Lung (tissue), 12 donors: ENCODE data around the gene SMIM7. TPM values are rescaled to one million over a fixed set of nuclear protein-coding genes. Genes with fewer than 3 reads are reported as not detected.

Experiments
- ATAC-seq: fragments of 200-7000 bp; cut with Tn5 transposase; one replicate; pipeline ENCODE4 v1.9.1; 2020; ENCODE audit warnings: moderate number of reproducible peaks; ENCODE audit not compliant: insufficient read depth, low FRiP score
- DNase-seq, 3 donors: peaks; one replicate each; pipeline ENCODE4 v3.0.0-alpha.2; 2013 to 2017
- H3K27ac ChIP-seq, 2 donors: one replicate each; pipeline ENCODE4 v1.5.1; 2013; ENCODE audit warnings: mild to moderate bottlenecking in 2 of 2, moderate library complexity in 2 of 2, control low read depth in 1 of 2, inconsistent platforms in 1 of 2, low read depth in 1 of 2, low read length in 1 of 2
- H3K27me3 ChIP-seq, 3 donors: one replicate each; pipeline ENCODE4 v1.5.1; 2013; ENCODE audit warnings: low read length in 2 of 3; ENCODE audit not compliant: control insufficient read depth in 3 of 3, insufficient read depth in 3 of 3
- H3K36me3 ChIP-seq, 4 donors: one replicate each; pipeline ENCODE4 v1.5.1; 2013; ENCODE audit warnings: low read length in 4 of 4, mild to moderate bottlenecking in 1 of 4, moderate library complexity in 1 of 4; ENCODE audit not compliant: control insufficient read depth in 4 of 4, insufficient read depth in 4 of 4
- H3K4me1 ChIP-seq, 5 donors: one replicate each; pipeline ENCODE4 v1.5.1; 2013; ENCODE audit warnings: low read length in 5 of 5, mild to moderate bottlenecking in 2 of 5, moderate library complexity in 1 of 5; ENCODE audit not compliant: control insufficient read depth in 5 of 5, insufficient read depth in 5 of 5
- H3K4me3 ChIP-seq: one replicate; pipeline ENCODE4 v1.5.1; 2013; ENCODE audit warnings: mild to moderate bottlenecking, control low read depth, moderate library complexity
- H3K9ac ChIP-seq, 2 donors: one replicate each; pipeline ENCODE4 v1.5.1; 2013; ENCODE audit warnings: low read length in 2 of 2, control low read depth in 1 of 2; ENCODE audit not compliant: insufficient read depth in 1 of 2
- H3K9me3 ChIP-seq, 4 donors: one replicate each; pipeline ENCODE4 v1.5.1; 2013; ENCODE audit warnings: low read length in 3 of 4, mild to moderate bottlenecking in 1 of 4, moderate library complexity in 1 of 4; ENCODE audit not compliant: control insufficient read depth in 4 of 4, insufficient read depth in 3 of 4
- CTCF ChIP-seq: IDR thresholded peaks from 2 replicates; pipeline ENCODE4 v1.5.1; 2012; ENCODE audit warnings: mild to moderate bottlenecking; ENCODE audit errors: control extremely low read depth, extremely low read depth
- WGBS, 2 donors: extraction: QIAGEN DNeasy Blood & Tissue Kit; methylation state at CpG; one replicate each; pipeline ENCODE4 v1.1.7; 2013; 5-methylcytosine and 5-hydroxymethylcytosine counted together
- polyA plus RNA-seq, 2 donors: library from polyadenylated mRNA; stranded (reverse); fragments of 200-250 nt; gene quantifications; one replicate each; pipeline ENCODE4 v1.2.1, GENCODE V29; 2013
- total RNA-seq, 2 donors: library from RNA; depleted of rRNA in 1 of 2; stranded (reverse); fragments of >200 nt in 1 of 2; gene quantifications; one replicate each; pipeline ENCODE4 v1.2.1, GENCODE V29; 2014 to 2021
- donor health status: control.
- donor health status: control.
- donor health status: Bipolar disorder and iron deficiency.
- donor health status: healthy.
- donor health status: DM: yes; HTN: yes; CAD: no.

Gene SMIM7
- total and polyA plus RNA-seq, 4 donors = 68.0 to 86.3 (median 78.8) TPM

- no peaks in the 10 kb centered on the region for H3K9me3 ChIP-seq
- no peaks in the 10 kb centered on the region for H3K27me3 ChIP-seq
- DNase-seq (peak; percentile 15 to 27 (median 23)), ATAC-seq (no peak)
- whole genome bisulfite sequencing, 2 donors = 1% methylated on average over 46 to 76 of the region's 76 CpGs
- no peak for TF ChIP-seq CTCF
- H3K27ac ChIP-seq = peak within 1 kb of the TSS; percentile 84 to 94
- H3K36me3 ChIP-seq = peaks cover under 1 to 25% (median 18%) of the 10 kb centered on the region in 4 donors
- peaks cover 7 to 18% (median 8%) of the 10 kb centered on the region in 5 donors for H3K4me1 ChIP-seq
- peak within 1 kb of the TSS; percentile 69 for H3K4me3 ChIP-seq
- peak within 1 kb of the TSS in 1 of 2 donors; percentile 65 for H3K9ac ChIP-seq
Observed at GRCh38 chr19:16660763-16661479, 977 bp upstream of the SMIM7 start, which contains the start of gene TMEM38A. Gene TMEM38A, plus strand, starts transcription at chr19:16661139. Its CDS starts 79 bp downstream, at chr19:16661218.

GRCh38 chr19:16659464-16659831 lies 496 bp downstream of the SMIM7 start:
- TF ChIP-seq CTCF = no peak
- peak overlapping the region; percentile 43 to 83 for H3K27ac ChIP-seq
- no peaks in the 10 kb centered on the region for H3K27me3 ChIP-seq
- H3K4me1 ChIP-seq = peaks cover 7 to 18% (median 8%) of the 10 kb centered on the region in 5 donors
- DNase-seq (no peak), ATAC-seq (no peak)
- H3K4me3 ChIP-seq = peak overlapping the region; percentile 69
- no peaks in the 10 kb centered on the region for H3K9me3 ChIP-seq
- peaks cover 7 to 35% (median 25%) of the 10 kb centered on the region in 4 donors for H3K36me3 ChIP-seq
- H3K9ac ChIP-seq = peak overlapping the region; percentile 68 to 82
- 3% methylated on average over 14 of the region's 14 CpGs for WGBS, 2 donors

GRCh38 chr19:16657384-16657783 lies 2.6 kb downstream of the SMIM7 start:
- H3K9ac ChIP-seq = no peak overlapping the region
- H3K27ac ChIP-seq = no peak overlapping the region
- H3K4me3 ChIP-seq = no peak overlapping the region
- no peak for DNase-seq
- peaks cover 7 to 18% (median 8%) of the 10 kb centered on the region in 5 donors for H3K4me1 ChIP-seq
- ATAC-seq = no peak
- H3K27me3 ChIP-seq = no peaks in the 10 kb centered on the region
- H3K9me3 ChIP-seq = peaks cover 0 to 2% (median 0%) of the 10 kb centered on the region in 4 donors
- TF ChIP-seq CTCF = no peak
- WGBS, 2 donors = 90 to 94% methylated on average over 5 of the region's 5 CpGs
- peaks cover 17 to 45% (median 38%) of the 10 kb centered on the region in 4 donors for H3K36me3 ChIP-seq
